Measurements from ENCODE around the gene IL36A.

IL36A gene

DNA sequence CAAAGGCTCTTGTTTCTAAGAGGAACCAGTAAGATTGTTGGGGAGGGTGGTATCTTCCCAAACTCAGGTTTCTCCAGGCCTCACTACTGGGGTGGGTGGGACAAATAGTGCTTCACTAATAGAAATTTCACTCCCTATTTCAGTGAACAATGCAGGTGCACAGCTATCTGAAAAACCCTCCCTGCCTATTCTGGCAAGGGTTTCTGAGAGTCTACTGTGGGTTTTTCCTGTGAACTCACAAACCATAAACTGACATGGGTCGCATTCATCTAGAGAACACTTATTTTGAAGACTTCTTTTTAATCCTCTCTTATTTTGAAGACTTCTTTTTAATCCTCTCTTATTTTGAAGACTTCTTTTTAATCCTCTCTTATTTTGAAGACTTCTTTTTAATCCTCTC is 4.4 kb downstream of the IL36A start:
- DNase-seq = no peak

DNA sequence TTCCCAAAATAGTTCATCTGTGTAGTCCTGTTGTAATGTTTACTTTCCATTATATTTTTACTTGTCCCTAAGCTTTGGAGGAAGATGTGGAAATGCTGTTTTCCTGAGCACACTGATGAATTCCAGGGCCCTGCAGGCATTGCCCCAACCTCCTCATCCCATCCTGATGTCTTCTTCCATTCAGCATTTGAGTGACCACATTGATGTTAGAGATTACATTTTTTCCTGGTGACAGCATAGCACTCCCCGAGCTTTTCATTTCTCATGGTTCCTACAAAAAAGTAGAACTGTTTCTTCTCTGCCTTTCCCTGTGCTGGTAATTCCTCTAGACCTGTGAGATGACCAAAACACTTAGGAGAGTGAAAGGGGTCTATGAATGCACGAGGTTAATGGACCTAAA is 4.8 kb downstream of the IL36A start:
- no peak for DNase-seq

DNA sequence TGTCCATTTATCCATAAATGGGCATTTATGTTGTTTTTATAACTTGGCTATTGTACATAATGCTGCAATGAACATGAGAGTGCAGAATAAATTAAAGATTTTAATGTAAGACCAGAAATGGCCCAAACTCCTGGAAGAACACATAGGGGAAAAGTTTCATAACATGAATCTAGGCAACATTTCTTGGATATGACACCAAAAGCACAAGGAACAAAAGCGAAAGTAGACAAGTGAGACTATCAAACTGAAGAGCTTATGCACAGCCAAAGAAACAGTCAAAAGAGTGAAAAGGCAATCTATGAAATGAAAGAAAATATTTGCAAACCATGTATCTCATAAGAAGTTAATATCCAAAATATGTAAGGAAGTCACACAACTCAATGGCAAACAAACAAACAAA is 5.8 kb downstream of the IL36A start:
- DNase-seq = no peak

DNA sequence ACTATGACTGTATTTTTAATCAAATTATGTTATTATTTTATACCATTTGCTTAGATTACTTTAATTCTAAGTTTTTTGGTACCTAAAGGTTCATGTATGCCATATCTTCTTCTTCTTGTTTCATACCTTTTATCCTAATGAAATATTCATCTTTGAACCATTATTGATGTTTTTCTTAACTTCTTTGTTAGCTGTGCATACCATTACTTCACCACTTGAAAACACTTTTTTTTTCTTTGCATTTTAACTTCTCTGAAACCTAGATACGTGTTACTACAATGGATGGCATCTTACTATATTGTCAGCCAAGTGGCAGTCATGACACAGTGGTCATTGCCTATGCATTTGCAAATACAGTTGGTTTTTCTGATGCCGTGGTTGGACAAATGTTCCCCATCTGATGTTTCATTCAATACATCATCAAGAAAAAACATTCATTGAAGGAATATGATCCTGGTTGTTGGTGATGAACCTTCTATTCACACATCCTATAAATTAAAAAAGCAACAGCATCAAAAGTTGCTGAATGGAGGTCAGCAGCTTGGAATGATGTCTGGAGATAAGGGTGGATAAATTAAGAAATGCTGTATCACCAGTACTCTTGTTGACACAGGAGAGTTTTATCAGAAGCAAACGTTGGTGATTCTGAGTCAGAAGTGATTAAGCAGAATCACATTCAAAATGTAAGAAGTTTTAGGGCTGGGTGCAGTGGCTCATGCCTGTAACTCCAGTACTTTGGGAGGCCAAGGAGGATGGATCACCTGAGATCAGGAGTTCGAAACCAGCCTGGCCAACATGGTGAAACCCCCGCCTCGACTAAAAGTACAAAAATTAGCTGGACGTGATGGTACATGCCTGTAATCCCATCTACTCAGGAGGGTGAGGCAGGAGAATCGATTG is 7.4 kb downstream of the IL36A start:
- DNase-seq = no peak

DNA sequence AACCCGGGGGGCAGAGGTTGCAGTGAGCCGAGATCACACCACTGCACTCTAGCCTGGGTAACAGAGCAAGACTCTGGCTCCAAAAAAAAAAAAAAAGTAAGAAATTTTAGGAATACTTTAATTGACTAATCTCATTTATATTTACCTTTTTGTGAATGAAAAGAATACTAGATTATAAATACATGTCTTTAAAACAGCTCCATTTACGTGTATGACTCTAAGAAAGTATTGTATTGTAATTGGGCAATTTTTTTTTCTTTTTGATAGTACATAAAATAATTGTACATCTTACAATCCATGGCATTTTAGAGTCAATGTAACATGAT is 8.0 kb downstream of the IL36A start:
- DNase-seq = no peak

DNA sequence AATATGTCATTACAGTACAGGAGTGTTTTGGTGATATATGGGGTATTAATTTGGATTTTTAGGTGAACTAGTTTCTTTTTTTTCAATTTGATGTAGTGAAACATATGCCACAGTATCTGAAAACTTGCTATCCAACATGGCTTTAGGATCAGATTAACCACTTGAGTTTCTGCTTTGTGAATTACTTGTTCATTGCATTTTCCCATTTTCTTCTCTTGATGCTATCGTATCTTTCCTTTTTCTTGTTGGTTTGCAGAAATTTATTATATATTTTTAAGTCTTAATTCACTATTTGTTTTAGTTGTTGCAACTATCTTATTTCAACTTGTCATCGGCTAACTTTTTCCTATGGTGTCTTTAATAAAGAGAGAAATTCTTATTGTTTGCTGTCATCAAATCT is 8.8 kb downstream of the IL36A start:
- DNase-seq = no peak

DNA sequence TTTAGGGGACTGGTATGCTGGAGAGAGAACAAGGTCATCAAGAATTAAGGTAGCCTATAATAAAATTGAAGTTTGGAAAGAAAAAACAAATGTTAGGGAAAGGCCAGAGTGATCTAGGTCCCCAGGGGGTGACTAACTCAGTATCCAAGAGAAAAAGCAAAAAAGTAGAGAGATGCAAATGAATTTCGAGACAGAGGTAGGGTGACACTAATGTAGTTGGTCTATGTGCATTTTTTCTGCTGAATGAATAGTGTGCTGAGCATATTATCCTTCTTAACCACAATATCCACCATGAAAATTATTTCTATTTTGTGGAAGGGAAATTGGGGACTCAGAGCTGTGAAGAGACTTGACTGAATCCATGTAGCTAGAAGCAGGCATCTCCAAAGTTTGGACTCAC is 9.8 kb downstream of the IL36A start:
- DNase-seq = no peak

DNA sequence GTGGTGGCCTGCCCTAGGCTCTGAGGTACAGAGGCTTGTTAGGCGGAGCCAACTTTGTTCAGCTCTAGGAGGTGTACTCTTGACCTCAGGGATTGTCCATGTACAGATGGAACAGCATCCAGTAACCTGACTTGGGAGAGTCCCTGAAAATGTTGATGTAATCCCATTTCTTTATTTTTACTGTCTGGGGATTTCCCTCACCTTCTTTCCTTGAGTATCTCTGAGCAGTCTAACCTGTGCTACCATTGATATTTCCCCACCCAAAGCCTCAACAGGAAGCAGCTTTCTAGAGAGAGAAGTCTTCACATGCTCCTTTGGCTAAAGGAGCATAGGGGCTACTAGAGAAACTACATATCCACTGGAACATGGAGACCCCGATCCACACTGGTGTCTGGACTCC is 10.4 kb downstream of the IL36A start:
- DNase-seq = no peak

DNA sequence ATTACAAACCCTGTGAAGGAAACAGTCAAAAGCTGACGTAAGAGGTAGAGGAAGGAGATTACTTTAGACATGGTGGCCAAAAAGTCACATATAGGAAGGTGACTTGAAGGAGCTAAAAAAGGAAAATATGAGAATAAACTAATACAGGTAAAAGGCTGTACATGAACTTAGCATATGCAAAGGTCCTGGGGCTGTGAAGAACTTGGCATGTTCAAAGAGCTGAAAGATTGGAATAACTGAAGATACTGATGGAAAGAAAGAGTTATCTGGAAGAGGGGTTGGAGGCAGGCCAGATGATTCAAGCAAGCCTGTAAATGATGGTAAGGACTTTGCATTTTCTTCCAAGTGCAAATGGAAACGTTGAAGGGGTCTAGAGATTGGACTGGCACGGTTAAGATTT is 13.2 kb downstream of the IL36A start:
- DNase-seq = no peak

DNA sequence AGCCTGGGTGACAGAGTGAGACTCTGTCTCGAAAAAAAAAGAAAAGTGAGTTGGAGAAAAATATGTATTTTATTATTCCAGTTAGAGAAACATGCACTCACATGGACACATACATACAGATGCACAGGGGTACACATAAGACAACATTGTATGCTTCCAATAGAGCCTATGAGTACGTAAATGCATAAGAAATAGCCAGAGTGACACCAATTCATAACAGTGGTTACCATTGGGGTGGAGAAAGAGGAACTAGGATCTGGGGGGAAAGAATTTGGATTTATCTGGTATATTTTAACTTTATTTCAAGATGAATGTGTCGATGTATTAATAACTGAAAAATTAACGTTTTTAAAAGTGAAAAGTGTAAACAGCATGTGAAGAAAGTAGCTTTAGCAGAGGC is 16.1 kb downstream of the IL36A start:
- no peak for DNase-seq

DNA sequence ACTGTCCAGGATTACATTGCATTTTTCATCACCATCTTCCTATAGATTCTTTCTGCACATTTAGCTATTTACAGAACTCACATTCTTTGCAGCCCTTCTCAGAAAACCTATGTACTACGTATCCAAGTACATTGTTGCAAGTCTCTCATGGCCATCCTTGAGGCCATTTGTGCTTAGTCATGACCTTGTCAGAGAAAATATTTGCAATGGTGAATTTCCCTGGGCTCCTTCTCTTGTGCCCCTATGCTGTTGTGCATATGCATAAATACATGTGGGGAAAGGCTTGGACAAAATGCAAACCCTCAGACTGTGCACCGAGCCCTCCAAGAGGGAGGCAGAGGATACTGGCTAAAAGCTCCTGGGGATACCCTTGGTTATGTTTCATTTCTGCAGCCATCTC is 19.5 kb downstream of the IL36A start:
- DNase-seq = no peak

DNA sequence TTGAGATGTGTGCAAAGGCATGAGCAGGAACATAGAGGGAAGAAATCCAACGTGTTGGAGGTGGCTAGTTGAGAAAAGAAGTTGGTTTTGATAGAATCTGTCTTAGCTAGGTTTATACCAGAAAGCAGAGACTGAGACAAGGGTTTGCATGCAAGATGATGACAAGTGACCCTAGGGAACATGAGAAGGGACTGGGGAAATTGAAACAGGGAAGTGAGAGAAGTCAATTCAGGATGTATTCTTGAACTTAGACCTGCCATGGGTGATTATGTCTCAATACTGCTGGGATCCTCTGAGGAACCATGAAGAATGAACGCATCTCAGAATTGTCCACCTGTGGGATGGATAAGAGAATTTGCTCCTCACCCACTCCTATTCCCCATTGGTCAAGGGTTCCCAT is 20.5 kb downstream of the IL36A start:
- DNase-seq = no peak

DNA sequence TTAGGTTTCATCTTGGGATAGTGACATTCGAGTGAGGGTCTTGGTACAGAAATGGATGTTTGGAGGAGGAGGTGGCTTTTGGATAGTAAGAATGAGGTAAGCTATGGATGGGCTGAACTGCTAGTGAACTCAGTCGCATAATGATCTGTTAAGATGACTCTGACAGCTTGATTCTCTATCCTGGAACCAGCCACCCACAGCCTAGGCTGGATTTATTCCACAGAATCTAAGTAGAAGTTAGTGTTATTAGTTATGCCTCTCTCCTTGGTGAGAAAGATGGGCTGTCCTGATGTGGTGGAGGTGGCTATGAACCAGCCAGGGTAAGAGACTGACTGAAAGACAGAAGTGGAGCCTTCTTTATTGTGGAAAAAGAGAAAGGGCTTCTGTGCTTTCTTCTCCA is 22.4 kb downstream of the IL36A start:
- no peak for DNase-seq

DNA sequence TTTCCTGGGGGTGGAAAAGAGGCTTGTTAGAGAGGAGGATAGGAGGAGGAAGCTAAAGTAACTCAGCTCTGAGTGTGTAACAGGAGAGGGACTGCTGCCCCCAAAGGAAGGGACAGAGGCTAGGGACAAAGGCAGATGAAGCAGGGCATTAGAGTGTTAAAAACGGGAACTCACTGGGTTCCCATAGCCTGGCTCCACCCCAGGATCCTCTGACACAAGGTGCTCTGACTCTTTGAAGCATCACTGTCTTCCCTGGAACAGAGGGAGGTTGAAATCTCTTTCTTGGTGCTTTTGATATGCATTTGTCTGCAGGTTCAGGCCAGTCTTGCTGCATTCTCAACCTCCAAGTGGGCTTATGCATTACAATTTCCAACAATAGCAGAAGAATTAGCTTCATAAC is 22.9 kb downstream of the IL36A start:
- DNase-seq = no peak

DNA sequence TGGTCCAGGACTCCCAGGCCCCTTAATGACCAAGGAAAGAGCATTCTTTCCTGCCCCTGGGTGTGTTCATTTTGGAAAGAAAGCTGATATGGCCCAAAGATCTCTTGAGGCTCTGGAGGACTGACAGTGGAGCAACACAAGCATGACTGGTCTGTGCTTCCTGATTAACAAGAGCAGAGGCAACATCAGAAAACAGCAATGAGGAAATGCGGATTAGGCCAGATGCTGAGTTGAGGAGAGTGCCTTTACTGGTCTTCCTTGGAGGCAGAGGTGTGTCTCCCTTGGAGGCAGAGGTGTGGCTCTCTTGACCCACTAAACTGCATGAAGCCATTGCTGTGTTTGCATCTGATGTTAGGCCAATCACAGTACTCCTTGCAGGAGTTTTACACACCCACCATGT is 27.5 kb downstream of the IL36A start:
- no peak for DNase-seq

DNA sequence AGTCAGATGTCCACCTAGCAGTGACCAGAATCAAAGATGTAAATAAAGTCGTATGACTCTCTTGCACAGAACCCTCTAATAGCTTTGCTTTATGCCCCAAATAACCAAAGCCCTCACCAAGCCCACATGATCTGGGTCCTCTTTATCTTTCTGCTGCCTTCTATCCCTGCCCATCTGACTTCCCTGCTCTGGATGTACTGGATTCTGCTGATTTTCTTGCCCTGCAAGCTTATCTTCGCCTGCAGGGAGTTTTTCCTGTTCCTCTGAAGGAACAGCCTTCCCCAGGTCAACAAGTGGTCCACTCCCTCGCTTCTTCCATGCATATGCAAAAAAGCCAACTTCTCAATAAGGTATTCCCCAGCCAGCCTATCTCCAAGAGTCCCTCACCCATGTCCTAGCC is 28.8 kb downstream of the IL36A start:
- DNase-seq = no peak

DNA sequence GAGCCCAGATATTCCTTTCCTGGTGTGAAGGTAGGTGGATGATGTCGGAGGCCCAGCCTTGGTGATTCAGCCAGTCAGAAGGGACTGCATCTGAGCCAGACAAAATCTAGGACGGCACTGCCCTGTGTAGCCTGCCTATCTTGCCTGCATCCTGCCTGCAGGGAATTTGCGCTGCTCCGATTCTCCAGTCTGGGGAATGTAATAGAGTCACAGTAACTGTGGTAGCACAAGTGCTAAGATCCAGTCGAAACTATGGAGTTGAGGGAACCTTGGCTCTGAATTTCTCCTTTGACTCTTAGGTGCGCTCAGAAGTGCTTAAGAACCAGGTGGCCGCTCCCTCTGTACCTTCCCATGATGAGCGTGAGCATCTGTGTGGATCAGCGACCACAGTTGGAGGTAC is 31.5 kb downstream of the IL36A start:
- no peak for DNase-seq

DNA sequence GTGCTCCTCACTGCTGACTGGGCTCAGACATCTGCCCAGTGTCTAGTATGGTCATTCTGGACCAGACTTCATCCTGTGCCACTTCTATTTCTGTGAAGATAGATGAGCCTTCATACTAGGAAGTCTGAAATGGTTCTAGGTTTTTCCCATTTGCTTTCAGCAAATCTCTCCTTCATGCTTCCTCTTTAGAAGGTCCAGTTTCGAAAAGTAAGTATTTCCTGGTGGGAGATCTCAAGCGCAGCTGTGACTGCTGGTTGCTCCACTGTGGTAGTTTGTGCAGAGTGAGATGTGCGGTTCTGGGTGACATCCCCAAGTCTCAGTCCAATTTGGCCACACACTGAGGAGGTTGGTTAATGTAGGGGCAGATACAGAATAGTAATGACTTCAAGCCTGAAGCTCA is 33.0 kb downstream of the IL36A start:
- no peak for DNase-seq

DNA sequence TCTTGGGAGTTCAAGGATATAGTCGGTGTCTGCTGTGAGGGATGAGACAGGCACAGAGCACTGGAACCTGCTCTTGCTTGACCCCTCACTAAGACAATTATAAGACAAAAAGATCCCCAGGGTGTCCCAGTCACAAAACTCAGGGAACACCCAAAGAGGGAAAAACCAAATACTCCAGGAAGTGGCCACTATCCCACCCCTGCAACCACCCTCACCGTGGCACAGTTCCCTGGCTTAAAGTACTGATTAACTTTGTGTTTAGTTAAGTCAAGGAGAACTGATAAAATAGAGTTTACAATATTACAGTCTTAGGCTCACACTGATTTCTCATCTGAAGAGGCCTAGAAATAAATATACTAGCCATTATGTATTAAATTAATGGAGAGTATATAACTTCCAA is 33.9 kb downstream of the IL36A start:
- no peak for DNase-seq

DNA sequence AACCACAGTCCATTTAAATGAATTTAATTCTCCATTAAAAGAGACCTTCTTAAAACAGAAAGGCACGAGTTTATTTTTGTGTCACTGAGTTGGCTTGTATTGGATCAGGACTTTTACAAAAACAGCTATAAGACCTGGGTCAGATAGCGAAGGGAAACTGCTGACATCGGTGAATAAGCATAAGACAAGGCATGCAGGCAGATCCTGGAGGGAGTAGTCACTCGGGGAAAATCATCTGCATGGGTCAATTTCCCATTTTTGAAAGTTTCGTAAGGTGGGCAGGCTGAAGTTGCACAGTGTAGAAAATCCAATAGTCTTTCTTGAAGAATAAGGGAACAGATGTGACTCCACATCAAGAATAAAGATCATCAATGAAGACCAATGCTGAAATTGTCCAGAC is 34.5 kb downstream of the IL36A start:
- DNase-seq = no peak

DNA sequence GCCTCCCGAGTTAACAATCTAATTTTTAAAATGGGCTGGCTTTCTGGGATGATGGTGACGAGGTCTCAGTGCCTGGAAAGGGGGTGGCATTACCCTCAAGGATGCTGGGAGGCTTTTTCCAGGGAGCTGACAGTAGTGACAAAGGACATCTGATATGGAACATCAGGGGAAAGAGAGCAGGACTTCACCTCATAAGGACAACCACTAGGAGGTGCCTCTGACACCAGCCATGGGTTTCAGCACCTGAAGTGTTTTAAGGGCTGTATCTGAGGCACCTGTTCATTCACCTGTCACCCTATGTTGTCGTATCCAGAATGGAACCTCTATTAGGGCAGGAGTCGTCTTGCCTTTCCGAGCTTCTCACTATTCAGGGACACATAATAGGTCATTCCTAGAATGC is 36.6 kb downstream of the IL36A start:
- no peak for DNase-seq

DNA sequence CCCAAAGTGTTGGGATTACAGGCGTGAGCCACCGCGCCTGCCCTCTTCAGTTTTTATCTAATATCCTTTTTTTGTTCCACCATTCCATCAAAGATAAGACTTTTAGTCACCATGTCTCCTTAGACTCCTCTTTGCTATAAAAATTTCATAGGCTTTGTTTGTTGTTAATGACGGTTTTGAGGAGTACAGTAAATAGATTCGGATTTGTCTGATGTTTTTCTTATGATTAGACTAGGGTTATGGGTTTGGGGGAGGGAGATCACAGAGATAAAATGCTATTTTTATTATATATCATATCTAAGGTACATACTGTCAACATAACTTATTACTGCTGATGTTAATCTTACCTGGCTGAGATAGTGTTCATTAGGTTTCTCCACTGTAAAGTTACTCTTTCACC is 41.2 kb downstream of the IL36A start:
- no peak for DNase-seq

DNA sequence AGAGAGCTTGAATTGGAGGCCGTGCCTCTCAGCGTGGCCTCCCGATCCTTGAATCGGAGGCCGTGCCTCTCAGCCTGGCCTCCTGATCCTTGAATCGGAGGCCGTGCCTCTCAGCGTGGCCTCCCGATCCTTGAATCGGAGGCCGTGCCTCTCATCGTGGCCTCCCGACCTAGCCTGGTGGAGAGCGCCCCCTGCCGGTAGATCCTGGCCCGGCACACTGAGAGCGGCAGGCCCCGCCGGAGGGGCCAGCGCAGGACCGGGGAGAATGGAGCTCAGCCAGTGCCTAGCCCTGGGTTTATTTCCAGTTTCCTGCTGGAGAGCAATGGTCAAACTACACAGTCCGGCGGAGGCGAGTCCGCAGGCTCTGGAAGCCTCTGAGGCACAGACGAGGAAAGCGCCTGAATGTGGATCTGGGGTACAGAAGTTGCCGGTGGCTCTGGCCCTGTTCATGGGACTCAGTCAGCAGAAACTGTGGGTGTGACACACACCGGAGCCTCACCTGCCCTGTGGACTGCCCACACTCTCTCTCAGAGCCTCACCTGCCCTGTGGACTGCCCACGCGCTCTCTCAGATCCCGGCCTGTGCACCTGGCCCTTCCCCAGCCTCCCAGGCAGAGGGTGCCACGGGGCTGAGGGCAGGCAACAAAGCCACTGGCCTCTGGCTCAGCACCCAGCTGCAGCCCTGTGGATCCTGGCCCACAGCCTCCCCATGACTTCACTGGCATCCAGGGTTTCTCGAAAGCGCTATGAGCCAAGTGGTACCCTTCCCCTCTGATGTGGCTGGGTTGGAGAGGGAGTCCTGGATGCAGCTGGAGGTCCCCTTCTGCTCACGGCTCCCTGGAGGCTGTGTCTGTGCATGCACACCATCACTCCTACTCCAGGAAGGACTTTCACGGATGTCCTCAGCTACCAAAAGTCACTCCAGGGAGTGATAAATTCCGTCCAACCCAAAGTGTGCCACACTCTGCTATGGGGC is 45.9 kb downstream of the IL36A start:
- no peak for DNase-seq

DNA sequence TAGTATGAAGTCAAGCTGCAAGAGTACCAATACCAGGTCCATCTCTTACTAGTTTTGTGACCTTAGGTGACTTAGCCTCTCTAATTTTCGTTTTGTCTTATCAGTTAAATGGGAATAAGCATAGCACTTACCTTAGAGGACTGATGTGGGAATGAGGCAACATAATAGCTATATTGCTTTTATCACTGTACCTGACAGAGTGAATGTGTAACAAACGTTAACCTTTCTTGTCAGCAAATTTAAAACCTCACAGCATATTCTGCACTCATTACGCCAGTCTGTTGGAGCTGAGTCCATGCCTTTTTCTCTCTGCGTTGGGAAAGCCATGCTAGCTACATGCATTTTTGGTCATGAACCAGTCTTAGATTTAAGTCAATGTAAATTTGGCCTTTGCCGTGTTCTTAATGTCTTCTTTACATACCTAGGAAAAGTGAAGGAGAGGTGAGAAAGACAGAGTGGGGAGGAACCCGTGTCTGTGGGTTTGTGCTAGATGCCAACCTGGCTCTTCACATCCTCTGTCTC is 47.2 kb downstream of the IL36A start, which contains the start of gene IL36B:
Gene IL36B, minus strand, starts transcription at position 472 of the 522 bp plus-strand sequence.
- no peak for DNase-seq
